Measurements from ENCODE around the gene CNPY3.

- TF ChIP-seq CHD4 (IDR thresholded peaks at IDR 0.05; ENCODE audit: borderline replicate concordance) (no peak), CTCF (IDR thresholded peaks at IDR 0.05) (no peak), CHD2 (IDR thresholded peaks at IDR 0.05; ENCODE audit: low read length, partially characterized antibody) (no peak), ELK1 (IDR thresholded peaks at IDR 0.05; ENCODE audit: low read depth, low read length) (no peak), POLR2A (IDR thresholded peaks at IDR 0.05; ENCODE audit: low read length) (no peak), POLR2AphosphoS2 (conservative IDR thresholded peaks at IDR 0.05; ENCODE audit: low read length) (no peak), EP300 (IDR thresholded peaks at IDR 0.05) (no peak), REST (IDR thresholded peaks at IDR 0.05) (no peak), USF2 (IDR thresholded peaks at IDR 0.05) (no peak), MAFK (IDR thresholded peaks at IDR 0.05; ENCODE audit: partially characterized antibody) (no peak), RNF2 (IDR thresholded peaks at IDR 0.05; ENCODE audit: borderline replicate concordance, low read depth) (no peak), EHMT2 (IDR thresholded peaks at IDR 0.05; ENCODE audit: low read depth) (no peak), JUNB (IDR thresholded peaks at IDR 0.05) (no peak)
These were observed 3.1 kb downstream of the CNPY3 start for GRCh38 chr6:42932412-42932811.
